Measurements from ENCODE around the gene RCBTB1. TPM values are rescaled to one million over a fixed set of nuclear protein-coding genes. Genes with fewer than 3 reads are reported as not detected.
A peak's percentile ranks its signal among the peaks of the same experiment; 100 is the strongest.

Gene RCBTB1
- polyA plus RNA-seq (58.9 and 65.3 TPM in 2 replicates), polyA minus RNA-seq (34.8 and 36.2 TPM in 2 replicates)

GRCh38 chr13:49585220-49586157 is at the start of gene RCBTB1:
TSS of gene RCBTB1 (minus strand) at chr13:49585558. CDS start at chr13:49567279, 18,279 bp downstream.
- Histone ChIP-seq H3K9ac (ENCODE audit: low read length) (peak within 1 kb of the TSS; percentile 84), H3K79me2 (replicated peaks; ENCODE audit: insufficient read depth, low read length) (no peaks in the 10 kb centered on the region), H3K9me2 (ENCODE audit: insufficient read depth, low read length) (no peaks in the 10 kb centered on the region), H3K9me3 (ENCODE audit: low read length) (no peaks in the 10 kb centered on the region), H3K27me3 (ENCODE audit: insufficient read depth, low read depth, low read length) (no peaks in the 10 kb centered on the region), H3K4me3 (ENCODE audit: low read length) (peak within 1 kb of the TSS; percentile 91), H3K36me3 (ENCODE audit: insufficient read depth, low read length) (no peaks in the 10 kb centered on the region), H3F3A (ENCODE audit: insufficient read depth, low read length, poor library complexity, severe bottlenecking) (no peaks in the 10 kb centered on the region), H3K4me2 (ENCODE audit: low read length) (peak within 1 kb of the TSS; percentile 89), H2AFZ (ENCODE audit: low read depth, low read length) (peak within 1 kb of the TSS; percentile 92), H4K20me1 (ENCODE audit: insufficient read depth) (no peaks in the 10 kb centered on the region), H3K27ac (ENCODE audit: low read length) (peak within 1 kb of the TSS; percentile 67)
- peak; percentile 59 for TF ChIP-seq EP300 (conservative IDR thresholded peaks at IDR 0.05; ENCODE audit: poor library complexity, severe bottlenecking)
- TF ChIP-seq RAD21 (conservative IDR thresholded peaks at IDR 0.05), result peak; percentile 11
- peak; percentile 66 for TF ChIP-seq POLR2AphosphoS5 (IDR thresholded peaks at IDR 0.05)
- TF ChIP-seq, protein P1, sequence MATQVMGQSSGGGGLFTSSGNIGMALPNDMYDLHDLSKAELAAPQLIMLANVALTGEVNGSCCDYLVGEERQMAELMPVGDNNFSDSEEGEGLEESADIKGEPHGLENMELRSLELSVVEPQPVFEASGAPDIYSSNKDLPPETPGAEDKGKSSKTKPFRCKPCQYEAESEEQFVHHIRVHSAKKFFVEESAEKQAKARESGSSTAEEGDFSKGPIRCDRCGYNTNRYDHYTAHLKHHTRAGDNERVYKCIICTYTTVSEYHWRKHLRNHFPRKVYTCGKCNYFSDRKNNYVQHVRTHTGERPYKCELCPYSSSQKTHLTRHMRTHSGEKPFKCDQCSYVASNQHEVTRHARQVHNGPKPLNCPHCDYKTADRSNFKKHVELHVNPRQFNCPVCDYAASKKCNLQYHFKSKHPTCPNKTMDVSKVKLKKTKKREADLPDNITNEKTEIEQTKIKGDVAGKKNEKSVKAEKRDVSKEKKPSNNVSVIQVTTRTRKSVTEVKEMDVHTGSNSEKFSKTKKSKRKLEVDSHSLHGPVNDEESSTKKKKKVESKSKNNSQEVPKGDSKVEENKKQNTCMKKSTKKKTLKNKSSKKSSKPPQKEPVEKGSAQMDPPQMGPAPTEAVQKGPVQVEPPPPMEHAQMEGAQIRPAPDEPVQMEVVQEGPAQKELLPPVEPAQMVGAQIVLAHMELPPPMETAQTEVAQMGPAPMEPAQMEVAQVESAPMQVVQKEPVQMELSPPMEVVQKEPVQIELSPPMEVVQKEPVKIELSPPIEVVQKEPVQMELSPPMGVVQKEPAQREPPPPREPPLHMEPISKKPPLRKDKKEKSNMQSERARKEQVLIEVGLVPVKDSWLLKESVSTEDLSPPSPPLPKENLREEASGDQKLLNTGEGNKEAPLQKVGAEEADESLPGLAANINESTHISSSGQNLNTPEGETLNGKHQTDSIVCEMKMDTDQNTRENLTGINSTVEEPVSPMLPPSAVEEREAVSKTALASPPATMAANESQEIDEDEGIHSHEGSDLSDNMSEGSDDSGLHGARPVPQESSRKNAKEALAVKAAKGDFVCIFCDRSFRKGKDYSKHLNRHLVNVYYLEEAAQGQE (IDR thresholded peaks at IDR 0.05; ENCODE audit: borderline replicate concordance), result no peak
- TF ChIP-seq TAF1 (IDR thresholded peaks at IDR 0.05; ENCODE audit: low read depth), result peak; percentile 59
- TF ChIP-seq MXI1 (conservative IDR thresholded peaks at IDR 0.05; ENCODE audit: poor library complexity, severe bottlenecking), result peak; percentile 84
- TF ChIP-seq CTCF (IDR thresholded peaks at IDR 0.05; ENCODE audit: poor library complexity, severe bottlenecking), result peak; percentile 3
- no peak for TF ChIP-seq SMC3 (conservative IDR thresholded peaks at IDR 0.05; ENCODE audit: poor library complexity)
- TF ChIP-seq EZH2 (IDR thresholded peaks at IDR 0.05; ENCODE audit: borderline replicate concordance, insufficient read depth, low read length, poor library complexity, severe bottlenecking), result no peak

DNA sequence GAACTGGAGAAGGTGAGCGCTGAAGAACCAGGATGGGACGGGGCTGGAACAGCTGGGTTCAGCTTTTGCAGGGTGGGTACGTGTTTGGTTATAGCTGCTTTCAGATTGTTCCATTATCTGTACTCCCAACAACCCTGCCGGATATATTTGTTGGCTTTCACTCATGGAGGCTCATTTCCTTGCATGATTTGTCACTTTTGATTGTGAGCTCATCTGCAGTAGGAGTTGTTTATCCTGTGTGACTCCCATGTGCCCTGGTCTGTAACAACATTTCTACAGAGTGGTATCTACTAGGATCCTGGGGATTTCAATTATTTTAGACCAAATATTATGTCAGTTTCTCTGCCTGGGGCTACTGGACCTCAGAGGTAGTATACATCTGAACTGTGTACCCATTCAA is 48.4 kb upstream of the RCBTB1 start:
- Histone ChIP-seq H4K20me1 (ENCODE audit: insufficient read depth) (no peaks in the 10 kb centered on the region), H3K79me2 (replicated peaks; ENCODE audit: insufficient read depth, low read length) (no peaks in the 10 kb centered on the region), H3K27me3 (ENCODE audit: insufficient read depth, low read depth, low read length) (no peaks in the 10 kb centered on the region), H3K9ac (ENCODE audit: low read length) (no peak overlapping the region), H3K4me2 (ENCODE audit: low read length) (no peak overlapping the region), H3K27ac (ENCODE audit: low read length) (no peak overlapping the region), H3K36me3 (ENCODE audit: insufficient read depth, low read length) (no peaks in the 10 kb centered on the region), H3F3A (ENCODE audit: insufficient read depth, low read length, poor library complexity, severe bottlenecking) (no peaks in the 10 kb centered on the region), H2AFZ (ENCODE audit: low read depth, low read length) (no peak overlapping the region), H3K9me3 (ENCODE audit: low read length) (no peaks in the 10 kb centered on the region), H3K4me3 (ENCODE audit: low read length) (no peak overlapping the region), H3K9me2 (ENCODE audit: insufficient read depth, low read length) (no peaks in the 10 kb centered on the region)
- TF ChIP-seq SMC3 (conservative IDR thresholded peaks at IDR 0.05; ENCODE audit: poor library complexity) (no peak), MXI1 (conservative IDR thresholded peaks at IDR 0.05; ENCODE audit: poor library complexity, severe bottlenecking) (no peak), EP300 (conservative IDR thresholded peaks at IDR 0.05; ENCODE audit: poor library complexity, severe bottlenecking) (no peak), EZH2 (IDR thresholded peaks at IDR 0.05; ENCODE audit: borderline replicate concordance, insufficient read depth, low read length, poor library complexity, severe bottlenecking) (no peak), RAD21 (conservative IDR thresholded peaks at IDR 0.05) (no peak), TAF1 (IDR thresholded peaks at IDR 0.05; ENCODE audit: low read depth) (no peak), POLR2AphosphoS5 (IDR thresholded peaks at IDR 0.05) (no peak), CTCF (IDR thresholded peaks at IDR 0.05; ENCODE audit: poor library complexity, severe bottlenecking) (no peak)
- TF ChIP-seq, protein P1 (IDR thresholded peaks at IDR 0.05; ENCODE audit: borderline replicate concordance), result no peak

Measured in neural cell (in vitro differentiated cells).